ENCODE data around the gene YDJC.
"Not testable (repeated sequence)": the region's sequence is repeated elsewhere in the genome, so short reads cannot be mapped to it uniquely, and the experiment has no call there.

The YDJC gene

DNA sequence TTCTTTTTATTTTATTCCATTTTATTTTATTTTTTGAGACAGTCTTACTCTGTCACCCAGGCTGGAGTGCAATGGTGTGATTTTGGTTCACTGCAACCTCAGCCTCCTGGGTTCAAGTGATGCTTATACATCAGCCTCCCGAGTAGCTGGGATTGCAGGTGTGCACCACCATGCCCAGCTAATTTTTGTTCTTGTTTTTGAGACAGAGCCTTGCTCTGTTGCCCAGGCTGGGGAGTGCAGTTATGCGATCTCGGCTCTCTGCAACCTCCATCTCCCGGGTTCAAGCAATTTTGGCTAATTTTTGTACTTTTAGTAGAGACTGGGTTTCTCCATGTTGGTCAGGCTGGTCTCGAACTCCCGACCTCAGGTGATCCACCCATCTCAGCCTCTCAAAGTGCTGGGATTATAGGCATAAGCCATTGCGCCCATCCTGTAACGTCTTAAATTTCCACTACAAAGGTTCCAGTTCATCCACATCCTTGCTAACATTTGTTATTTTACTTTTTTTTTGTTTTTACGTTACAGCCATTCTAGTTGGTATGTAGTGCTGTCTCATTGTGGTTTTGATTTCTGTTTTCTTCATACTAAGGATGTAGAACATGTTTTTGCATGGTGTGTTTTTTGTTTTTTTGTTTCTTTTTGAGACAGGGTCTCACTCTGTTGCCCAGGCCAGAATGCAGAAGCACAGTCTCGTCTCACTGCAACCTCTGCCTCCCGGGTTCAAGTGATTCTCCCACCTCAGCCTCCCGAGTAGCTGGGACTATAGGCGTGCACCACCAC, 33.3 kb downstream of the YDJC start:
- Histone ChIP-seq H3K36me3 (ENCODE audit: control insufficient read depth, insufficient read depth, low read length, severe bottlenecking) (peaks cover 44% of the 10 kb centered on the region), H3K4me1 (ENCODE audit: control insufficient read depth, insufficient read depth, low read length) (peaks cover 18% of the 10 kb centered on the region)
- H3K27me3 ChIP-seq (replicated peaks; ENCODE audit: control insufficient read depth, insufficient read depth, low read length); H3K9me3 ChIP-seq (ENCODE audit: control insufficient read depth, low read length); DNase-seq (ENCODE audit: low read depth); H3K9ac ChIP-seq (ENCODE audit: low read length); H3K4me3 ChIP-seq (ENCODE audit: low read length): not testable (repeated sequence)

DNA sequence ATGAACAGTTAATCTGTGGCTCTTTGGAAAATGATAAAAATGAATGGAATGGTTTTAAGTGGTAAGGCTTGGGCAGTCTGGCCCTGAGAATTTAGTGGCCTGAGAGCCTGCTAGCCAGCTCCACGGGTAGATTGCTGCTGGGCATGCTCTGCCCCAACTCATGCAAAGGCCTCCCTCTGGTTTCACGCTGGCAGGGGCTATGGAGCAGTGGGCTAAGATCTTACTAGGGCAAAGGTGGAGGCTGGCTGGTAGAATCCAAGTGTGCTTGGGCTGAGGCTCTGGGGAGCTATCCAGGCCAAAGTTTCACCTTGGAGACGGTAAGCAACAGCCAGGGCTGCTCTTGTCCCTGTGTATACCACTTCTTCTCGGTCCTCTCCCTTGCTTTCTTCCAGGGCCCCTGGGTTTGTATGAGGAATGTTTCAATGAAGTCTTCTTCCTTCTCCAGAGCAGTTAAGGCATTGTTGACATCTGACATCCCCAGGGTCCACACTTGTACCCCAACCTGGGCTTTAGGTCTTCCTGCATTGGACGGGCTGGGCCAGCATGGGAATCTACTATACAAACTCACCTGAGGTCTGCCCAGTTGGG, 34.9 kb downstream of the YDJC start:
- Histone ChIP-seq H3K4me3 (ENCODE audit: low read length) (no peak overlapping the region), H3K27me3 (replicated peaks; ENCODE audit: control insufficient read depth, insufficient read depth, low read length) (no peaks in the 10 kb centered on the region), H3K9ac (ENCODE audit: low read length) (no peak overlapping the region), H3K36me3 (ENCODE audit: control insufficient read depth, insufficient read depth, low read length, severe bottlenecking) (peaks cover 44% of the 10 kb centered on the region), H3K9me3 (ENCODE audit: control insufficient read depth, low read length) (no peaks in the 10 kb centered on the region), H3K4me1 (ENCODE audit: control insufficient read depth, insufficient read depth, low read length) (peaks cover 31% of the 10 kb centered on the region)
- peak; percentile 27 for DNase-seq (ENCODE audit: low read depth)

DNA sequence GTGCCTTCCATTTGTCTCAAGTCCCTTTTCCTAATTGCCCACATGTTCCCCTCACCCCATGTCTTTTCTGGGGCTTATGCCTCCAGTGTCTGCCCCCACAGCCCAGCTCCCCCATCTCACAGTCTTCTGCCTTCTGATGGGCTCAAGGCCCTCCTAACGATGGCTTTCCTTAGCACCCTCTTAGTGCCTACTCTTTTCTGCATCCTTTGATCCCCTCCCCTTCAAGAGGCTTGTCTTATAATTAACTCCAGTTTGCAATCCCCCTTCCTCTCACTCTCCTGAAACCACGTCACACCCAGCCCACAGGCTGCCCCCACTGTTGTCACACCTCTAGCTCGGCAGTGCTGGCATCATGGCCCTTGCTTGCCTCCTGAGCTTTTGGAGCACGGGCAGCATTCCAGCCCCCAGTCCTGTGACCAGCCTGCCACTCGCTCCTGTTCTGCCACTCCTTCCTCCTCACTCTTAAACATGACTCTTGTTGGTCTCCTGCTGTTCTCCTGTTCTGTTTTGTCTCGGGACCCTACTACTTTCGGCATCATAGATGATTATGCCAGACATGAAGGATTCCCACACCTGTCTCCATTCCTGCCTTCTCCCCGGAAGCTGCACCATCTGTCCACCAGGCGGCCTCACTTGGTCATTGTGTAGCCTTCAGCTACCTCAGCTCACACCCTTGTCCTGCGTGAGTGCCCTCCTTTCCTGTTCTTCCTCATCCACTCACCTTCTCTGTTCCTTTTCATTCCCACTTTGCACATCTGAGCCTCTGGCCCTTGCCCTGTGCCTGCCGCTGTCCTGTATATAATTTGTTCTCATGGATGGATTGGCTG, 36.2 kb downstream of the YDJC start:
- Histone ChIP-seq H3K36me3 (ENCODE audit: control insufficient read depth, insufficient read depth, low read length, severe bottlenecking) (peaks cover 44% of the 10 kb centered on the region), H3K9ac (ENCODE audit: low read length) (no peak overlapping the region), H3K27me3 (replicated peaks; ENCODE audit: control insufficient read depth, insufficient read depth, low read length) (no peaks in the 10 kb centered on the region), H3K9me3 (ENCODE audit: control insufficient read depth, low read length) (no peaks in the 10 kb centered on the region), H3K4me3 (ENCODE audit: low read length) (no peak overlapping the region), H3K4me1 (ENCODE audit: control insufficient read depth, insufficient read depth, low read length) (peaks cover 36% of the 10 kb centered on the region)
- no peak for DNase-seq (ENCODE audit: low read depth)

DNA sequence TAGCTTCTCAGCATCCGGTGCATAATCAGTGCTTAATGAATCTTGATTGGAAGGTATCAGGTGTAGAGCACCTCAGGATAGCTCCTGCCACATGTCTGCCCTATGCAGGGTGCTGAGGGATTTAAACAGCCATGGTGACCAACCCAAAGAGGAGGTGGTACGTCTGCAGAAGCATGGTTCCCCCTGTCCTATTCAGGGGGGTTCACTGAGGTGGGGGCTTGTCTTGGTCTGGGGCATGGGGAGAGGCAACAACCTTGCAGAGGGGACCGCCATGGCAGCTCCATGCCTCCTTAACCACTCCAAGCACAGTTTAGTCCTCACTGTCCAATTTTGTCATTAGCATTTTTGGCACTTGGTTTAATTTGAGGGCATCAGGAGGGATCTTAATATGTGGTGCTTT, 37.4 kb downstream of the YDJC start:
- H3K27me3 ChIP-seq (replicated peaks; ENCODE audit: control insufficient read depth, insufficient read depth, low read length) = no peaks in the 10 kb centered on the region
- peaks cover 45% of the 10 kb centered on the region for H3K4me1 ChIP-seq (ENCODE audit: control insufficient read depth, insufficient read depth, low read length)
- H3K9ac ChIP-seq (ENCODE audit: low read length) = no peak overlapping the region
- H3K9me3 ChIP-seq (ENCODE audit: control insufficient read depth, low read length) = no peaks in the 10 kb centered on the region
- peaks cover 43% of the 10 kb centered on the region for H3K36me3 ChIP-seq (ENCODE audit: control insufficient read depth, insufficient read depth, low read length, severe bottlenecking)
- DNase-seq (ENCODE audit: low read depth) = no peak
- no peak overlapping the region for H3K4me3 ChIP-seq (ENCODE audit: low read length)

DNA sequence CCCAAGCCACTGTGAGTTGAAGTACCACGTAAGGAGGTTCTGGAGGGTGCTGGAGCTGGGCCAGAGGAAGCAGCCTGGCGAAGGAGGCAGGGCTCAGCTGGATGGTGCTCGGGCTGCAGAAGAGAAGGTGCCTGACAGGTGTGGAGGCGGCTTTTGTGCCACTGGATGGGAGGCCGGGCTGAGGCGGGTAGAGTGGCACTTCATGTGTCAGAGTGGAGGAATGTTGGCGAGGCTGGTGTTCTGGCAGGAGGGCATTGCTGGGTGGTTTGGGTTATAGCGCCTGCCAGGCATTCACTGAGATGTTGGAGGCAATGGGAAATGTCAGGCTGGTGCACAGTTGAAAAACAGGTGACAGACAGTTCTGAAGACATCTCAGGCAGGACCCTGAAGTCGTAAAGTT, 38.1 kb downstream of the YDJC start:
- Histone ChIP-seq H3K4me1 (ENCODE audit: control insufficient read depth, insufficient read depth, low read length) (peaks cover 45% of the 10 kb centered on the region), H3K27me3 (replicated peaks; ENCODE audit: control insufficient read depth, insufficient read depth, low read length) (no peaks in the 10 kb centered on the region), H3K9me3 (ENCODE audit: control insufficient read depth, low read length) (no peaks in the 10 kb centered on the region), H3K36me3 (ENCODE audit: control insufficient read depth, insufficient read depth, low read length, severe bottlenecking) (peaks cover 38% of the 10 kb centered on the region), H3K4me3 (ENCODE audit: low read length) (no peak overlapping the region), H3K9ac (ENCODE audit: low read length) (no peak overlapping the region)
- DNase-seq (ENCODE audit: low read depth) = no peak

DNA sequence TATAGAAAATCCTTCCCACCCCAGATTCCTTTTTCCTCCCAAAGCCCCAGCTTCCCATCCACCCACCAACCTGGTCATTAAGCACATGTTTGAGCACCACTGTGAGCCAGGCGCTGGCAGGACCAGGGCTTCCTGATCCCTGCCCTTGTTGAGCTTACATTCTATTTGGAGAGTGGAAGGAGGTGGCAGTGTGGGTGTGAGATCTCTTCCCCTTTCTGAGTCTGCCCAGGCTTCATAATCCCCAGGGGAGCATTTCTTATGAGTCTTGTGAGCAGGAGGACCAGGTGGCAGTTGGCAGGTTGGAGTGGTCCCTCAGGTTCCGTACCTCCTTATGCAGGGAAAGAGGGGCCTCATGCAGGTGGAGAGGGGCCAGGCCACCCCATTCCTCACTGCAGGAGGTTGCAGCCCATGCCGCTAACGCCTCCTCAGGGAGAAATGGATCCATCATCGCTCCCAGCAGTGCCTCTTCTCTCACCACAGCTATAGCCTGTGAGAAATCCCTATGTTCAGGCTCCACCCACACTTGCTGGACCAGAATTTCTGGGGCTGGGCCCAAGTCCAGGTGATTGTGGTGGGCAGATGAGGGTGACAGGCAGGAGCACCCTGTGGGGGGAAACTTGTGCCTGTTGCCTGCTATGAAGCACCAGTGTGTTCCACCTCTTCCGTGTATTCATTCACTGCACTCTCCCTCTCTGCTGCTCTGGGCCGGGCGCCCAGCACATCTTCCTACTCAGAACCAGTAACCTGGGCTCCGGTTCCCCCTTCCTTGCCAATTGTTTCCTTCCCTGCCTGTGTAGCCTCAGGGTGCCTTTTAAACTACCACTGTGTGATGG, 38.8 kb downstream of the YDJC start:
- peaks cover 31% of the 10 kb centered on the region for H3K36me3 ChIP-seq (ENCODE audit: control insufficient read depth, insufficient read depth, low read length, severe bottlenecking)
- H3K9me3 ChIP-seq (ENCODE audit: control insufficient read depth, low read length) = no peaks in the 10 kb centered on the region
- H3K4me3 ChIP-seq (ENCODE audit: low read length) = no peak overlapping the region
- peaks cover 45% of the 10 kb centered on the region for H3K4me1 ChIP-seq (ENCODE audit: control insufficient read depth, insufficient read depth, low read length)
- no peak for DNase-seq (ENCODE audit: low read depth)
- no peaks in the 10 kb centered on the region for H3K27me3 ChIP-seq (replicated peaks; ENCODE audit: control insufficient read depth, insufficient read depth, low read length)
- H3K9ac ChIP-seq (ENCODE audit: low read length) = no peak overlapping the region

DNA sequence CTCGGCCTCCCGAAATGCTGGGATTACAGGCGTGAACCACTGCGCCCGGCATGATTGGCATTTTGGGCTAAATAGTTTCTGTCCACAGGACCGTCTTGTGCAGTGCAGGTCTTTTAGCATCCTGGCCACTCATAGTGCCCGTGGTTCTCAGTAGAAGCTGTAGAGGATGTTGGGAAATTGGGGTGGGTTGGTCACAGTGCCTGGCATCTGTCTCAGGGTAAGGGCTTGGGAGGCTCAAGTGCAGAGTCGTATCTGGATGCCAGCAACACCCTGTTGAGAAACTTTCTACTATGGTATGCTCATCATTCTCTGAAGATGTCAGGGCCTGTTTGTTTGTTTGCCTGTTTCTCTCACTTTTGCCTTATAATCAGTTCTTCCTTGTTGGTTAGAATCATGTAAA, 40.4 kb downstream of the YDJC start:
- Histone ChIP-seq H3K9me3 (ENCODE audit: control insufficient read depth, low read length) (no peaks in the 10 kb centered on the region), H3K27me3 (replicated peaks; ENCODE audit: control insufficient read depth, insufficient read depth, low read length) (no peaks in the 10 kb centered on the region), H3K9ac (ENCODE audit: low read length) (no peak overlapping the region), H3K4me1 (ENCODE audit: control insufficient read depth, insufficient read depth, low read length) (peaks cover 33% of the 10 kb centered on the region), H3K36me3 (ENCODE audit: control insufficient read depth, insufficient read depth, low read length, severe bottlenecking) (peaks cover 18% of the 10 kb centered on the region), H3K4me3 (ENCODE audit: low read length) (no peak overlapping the region)
- DNase-seq (ENCODE audit: low read depth) = no peak

DNA sequence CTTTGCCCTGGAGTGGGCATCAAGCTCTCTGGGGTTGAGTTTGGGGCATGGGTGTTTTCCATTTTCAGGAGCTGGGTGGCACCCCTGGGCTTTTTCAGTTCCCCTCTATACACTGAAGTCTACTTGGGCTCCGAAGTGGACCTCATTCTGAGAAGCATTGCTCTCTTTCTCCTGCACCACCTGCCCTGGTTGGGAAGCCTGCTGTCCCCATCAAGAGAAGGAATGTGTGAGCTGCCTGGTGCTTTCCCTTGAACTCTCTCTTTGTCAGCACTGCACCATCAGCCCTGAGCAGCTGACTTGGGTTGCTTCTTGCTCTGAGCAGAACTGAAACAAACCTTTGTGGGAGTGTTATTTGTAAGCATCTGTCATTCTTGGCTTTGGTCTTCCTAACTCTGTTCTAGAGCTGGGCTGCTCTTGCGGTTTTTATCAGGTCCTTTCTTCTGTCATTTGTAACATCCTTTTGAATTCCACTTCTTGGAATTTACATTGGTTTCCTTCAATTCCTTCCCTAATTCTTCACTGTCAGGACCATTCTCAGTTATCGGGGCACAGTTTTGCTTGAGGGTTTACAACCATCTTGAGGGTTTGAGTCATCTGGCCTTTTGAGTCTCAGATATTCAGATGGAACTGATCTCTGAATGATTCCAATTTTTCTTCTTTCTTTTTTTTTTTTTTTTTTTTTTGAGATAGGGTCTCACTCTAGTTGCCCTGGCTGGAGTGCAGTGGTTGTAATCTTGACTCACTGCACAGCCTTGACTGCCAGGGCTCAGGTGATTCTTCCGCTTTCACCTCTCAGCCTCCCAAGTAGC, 41.8 kb downstream of the YDJC start:
- Histone ChIP-seq H3K36me3 (ENCODE audit: control insufficient read depth, insufficient read depth, low read length, severe bottlenecking) (peaks cover 4% of the 10 kb centered on the region), H3K9me3 (ENCODE audit: control insufficient read depth, low read length) (no peaks in the 10 kb centered on the region), H3K4me1 (ENCODE audit: control insufficient read depth, insufficient read depth, low read length) (peaks cover 31% of the 10 kb centered on the region), H3K27me3 (replicated peaks; ENCODE audit: control insufficient read depth, insufficient read depth, low read length) (no peaks in the 10 kb centered on the region), H3K9ac (ENCODE audit: low read length) (no peak overlapping the region), H3K4me3 (ENCODE audit: low read length) (no peak overlapping the region)
- no peak for DNase-seq (ENCODE audit: low read depth)

DNA sequence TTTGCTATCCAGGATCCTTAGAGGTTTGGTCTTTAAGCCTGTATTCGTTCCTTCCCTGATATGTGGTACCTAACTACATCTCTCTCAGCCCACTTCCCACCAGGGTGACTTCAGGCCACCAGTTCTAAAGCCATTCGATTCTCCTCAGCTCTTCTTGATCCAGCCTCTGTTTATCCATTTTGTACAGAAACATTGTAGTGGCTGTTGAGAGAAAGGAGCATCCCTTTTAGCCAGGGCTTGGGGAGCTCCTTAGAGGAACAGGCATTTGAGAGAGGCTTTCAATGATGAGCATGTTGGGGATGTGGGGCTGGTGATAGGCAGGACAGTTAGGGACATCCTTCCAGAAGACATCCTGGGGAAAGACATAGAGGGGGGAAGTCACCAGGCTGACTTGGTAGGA, 44.4 kb downstream of the YDJC start:
- Histone ChIP-seq H3K9me3 (ENCODE audit: control insufficient read depth, low read length) (no peaks in the 10 kb centered on the region), H3K4me3 (ENCODE audit: low read length) (no peak overlapping the region), H3K9ac (ENCODE audit: low read length) (no peak overlapping the region), H3K4me1 (ENCODE audit: control insufficient read depth, insufficient read depth, low read length) (peaks cover 15% of the 10 kb centered on the region), H3K27me3 (replicated peaks; ENCODE audit: control insufficient read depth, insufficient read depth, low read length) (no peaks in the 10 kb centered on the region), H3K36me3 (ENCODE audit: control insufficient read depth, insufficient read depth, low read length, severe bottlenecking) (no peaks in the 10 kb centered on the region)
- no peak for DNase-seq (ENCODE audit: low read depth)
